ENCODE data around the gene NRBP1.
"Not testable (repeated sequence)": the region's sequence is repeated elsewhere in the genome, so short reads cannot be mapped to it uniquely, and the experiment has no call there.

GRCh38 chr2:27425039-27425438 lies 3.4 kb upstream of the NRBP1 start:
- TF ChIP-seq CTCF, POLR2A (IDR thresholded peaks at IDR 0.05): not testable (repeated sequence)

All from esophagus squamous epithelium (tissue), 4 donors.